IMR-90 (cell line): ENCODE results near the gene INPPL1. TPM values are rescaled to one million over a fixed set of nuclear protein-coding genes. Genes with fewer than 3 reads are reported as not detected.
A peak's percentile ranks its signal among the peaks of the same experiment; 100 is the strongest.

Experiments
- ATAC-seq: fragments of 200-7000 bp; cut with Tn5 transposase; 2 replicates; pipeline ENCODE4 v1.9.1; 2020; ENCODE audit warnings: low read depth, mild to moderate bottlenecking, moderate library complexity
- BruUV-seq: library from RNA; stranded (reverse); fragments of 400-500 nt; replicated peaks from 2 replicates; lab custom pipeline; 2021; lab: Mats Ljungman, UMichigan
- CTCF ChIA-PET: fragments of 300-600 bp; formaldehyde crosslinking; extraction: SDS; loops from one replicate; lab custom pipeline; 2021; ENCODE audit warnings: antibody characterized with exemption; lab: Yijun Ruan, JAX
- POLR2A ChIA-PET: fragments of 300-600 bp; sonication (Branson Sonifier 250); formaldehyde crosslinking; loops from one replicate; lab custom pipeline; 2022; ENCODE audit warnings: antibody characterized with exemption; ENCODE audit not compliant: unreplicated experiment; lab: Charles Lee
- DNase-seq: peaks from one replicate; pipeline ENCODE4 v3.0.0; 2013
- H2AFZ ChIP-seq: replicated peaks from 2 replicates; pipeline ENCODE3; 2013; ENCODE audit warnings: low read length, mild to moderate bottlenecking; ENCODE audit not compliant: poor library complexity
- H2AK5ac ChIP-seq: 2 replicates; pipeline ENCODE4 v1.6.1; 2013; ENCODE audit warnings: low read depth, low read length, inconsistent platforms
- H2AK9ac ChIP-seq: replicated peaks from 2 replicates; pipeline ENCODE3; 2013; ENCODE audit warnings: mild to moderate bottlenecking, low read depth, low read length, moderate library complexity; ENCODE audit not compliant: poor library complexity
- H2BK120ac ChIP-seq: 2 replicates; pipeline ENCODE4 v1.6.1; 2013; ENCODE audit warnings: low read depth, low read length, inconsistent platforms
- H2BK15ac ChIP-seq: 3 replicates; pipeline ENCODE4 v1.6.1; 2013; ENCODE audit warnings: low read depth, low read length, inconsistent platforms
- H2BK20ac ChIP-seq: 2 replicates; pipeline ENCODE4 v1.6.1; 2013; ENCODE audit warnings: low read depth, mild to moderate bottlenecking, inconsistent platforms, low read length, moderate library complexity
- H2BK5ac ChIP-seq: 2 replicates; pipeline ENCODE4 v1.6.1; 2013; ENCODE audit warnings: mild to moderate bottlenecking, low read depth, low read length, inconsistent platforms; ENCODE audit not compliant: poor library complexity, severe bottlenecking
- H3K14ac ChIP-seq: replicated peaks from 2 replicates; pipeline ENCODE4 v1.6.1; 2013; ENCODE audit warnings: low read depth, low read length, inconsistent platforms
- H3K18ac ChIP-seq: 2 replicates; pipeline ENCODE4 v1.6.1; 2013; ENCODE audit warnings: low read depth, low read length, control low read depth
- H3K23ac ChIP-seq: 2 replicates; pipeline ENCODE4 v1.6.1; 2013; ENCODE audit warnings: low read depth, low read length, inconsistent platforms
- H3K27ac ChIP-seq: 2 replicates; pipeline ENCODE4 v1.5.1; 2013; ENCODE audit warnings: mild to moderate bottlenecking, control low read depth, low read length; ENCODE audit not compliant: insufficient read depth
- H3K27me3 ChIP-seq: 2 replicates; pipeline ENCODE4 v1.6.1; 2013; ENCODE audit warnings: low read length; ENCODE audit not compliant: control insufficient read depth, insufficient read depth
- H3K36me3 ChIP-seq: 2 replicates; pipeline ENCODE4 v1.6.1; 2013; ENCODE audit warnings: low read length, mixed read lengths; ENCODE audit not compliant: control insufficient read depth, insufficient read depth
- H3K4ac ChIP-seq: 2 replicates; pipeline ENCODE4 v1.6.1; 2013; ENCODE audit warnings: low read depth, low read length, inconsistent platforms
- H3K4me1 ChIP-seq: 2 replicates; pipeline ENCODE4 v1.6.1; 2013; ENCODE audit warnings: low read length, mixed read lengths; ENCODE audit not compliant: control insufficient read depth, insufficient read depth
- H3K4me2 ChIP-seq: 2 replicates; pipeline ENCODE4 v1.6.1; 2013; ENCODE audit warnings: low read depth, mild to moderate bottlenecking, control low read depth, low read length, moderate library complexity
- H3K4me3 ChIP-seq: 2 replicates; pipeline ENCODE4 v1.5.1; 2013; ENCODE audit warnings: low read depth, mild to moderate bottlenecking, control low read depth, low read length, moderate library complexity; ENCODE audit not compliant: insufficient read depth
- H3K56ac ChIP-seq: 2 replicates; pipeline ENCODE4 v1.6.1; 2013; ENCODE audit warnings: low read length, inconsistent platforms; ENCODE audit not compliant: insufficient read depth; ENCODE audit errors: extremely low read depth
- H3K79me1 ChIP-seq, 2 experiments: 2 replicates each; pipeline ENCODE4 v1.6.1; 2013; ENCODE audit warnings: low read length in 2 of 2, inconsistent platforms in 1 of 2, low read depth in 1 of 2
- H3K9ac ChIP-seq: 2 replicates; pipeline ENCODE4 v1.6.1; 2013; ENCODE audit warnings: low read depth, low read length, control low read depth
- H3K9me1 ChIP-seq: 2 replicates; pipeline ENCODE4 v1.6.1; 2013; ENCODE audit warnings: low read length, inconsistent platforms; ENCODE audit not compliant: insufficient read depth
- H3K9me3 ChIP-seq: 2 replicates; pipeline ENCODE4 v1.6.1; 2013; ENCODE audit warnings: low read length; ENCODE audit not compliant: control insufficient read depth, insufficient read depth
- H4K20me1 ChIP-seq: 2 replicates; pipeline ENCODE4 v1.6.1; 2013; ENCODE audit warnings: low read length, inconsistent platforms; ENCODE audit not compliant: insufficient read depth
- H4K5ac ChIP-seq: 2 replicates; pipeline ENCODE4 v1.6.1; 2013; ENCODE audit warnings: mild to moderate bottlenecking, low read depth, low read length, control low read depth
- H4K8ac ChIP-seq, 2 experiments: 2 replicates each; pipeline ENCODE4 v1.6.1; 2013; ENCODE audit warnings: low read depth in 2 of 2, low read length in 2 of 2, control low read depth in 1 of 2, inconsistent platforms in 1 of 2
- H4K91ac ChIP-seq: 2 replicates; pipeline ENCODE4 v1.6.1; 2013; ENCODE audit warnings: low read depth, low read length, inconsistent platforms; ENCODE audit not compliant: insufficient read depth
- ELK1 ChIP-seq: fragments of 150-350 bp; IDR thresholded peaks from 2 replicates; pipeline ENCODE4 v1.6.1; 2016; ENCODE audit warnings: low read depth, mild to moderate bottlenecking, low read length, moderate library complexity, borderline replicate concordance
- FOS ChIP-seq: fragments of 150-350 bp; IDR thresholded peaks from 2 replicates; pipeline ENCODE4 v1.6.1; 2016; ENCODE audit warnings: low read depth, low read length
- MXI1 ChIP-seq: IDR thresholded peaks from 2 replicates; pipeline ENCODE4 v1.6.1; 2012; ENCODE audit warnings: low read depth, mild to moderate bottlenecking, low read length, moderate library complexity, borderline replicate concordance
- SMC3 ChIP-seq: fragments of 150-350 bp; IDR thresholded peaks from 2 replicates; pipeline ENCODE4 v1.6.1; 2016; ENCODE audit warnings: low read depth, mild to moderate bottlenecking, antibody characterized with exemption, low read length, moderate library complexity
- USF2 ChIP-seq: fragments of 150-350 bp; IDR thresholded peaks from 2 replicates; pipeline ENCODE4 v1.6.1; 2017; ENCODE audit warnings: mild to moderate bottlenecking, antibody characterized with exemption, low read length, low read depth
- WGBS, 2 experiments: methylation state at CpG; one replicate each; pipeline versions ENCODE4 v1.1.5 to v1.1.7; 2013; ENCODE audit warnings: missing lambda C conversion rate in 2 of 2; ENCODE audit not compliant: insufficient read length in 1 of 2; ENCODE audit errors: extremely low coverage in 2 of 2; 5-methylcytosine and 5-hydroxymethylcytosine counted together
- dilution Hi-C: fragments of 300-500 bp; cut with HindIII; formaldehyde crosslinking; loops from one replicate; pipeline ENCODE4 v1.14.3; 2018; ENCODE audit warnings: low sequenced_read_pairs; ENCODE audit not compliant: unreplicated experiment
- in situ Hi-C: fragments of 300-500 bp; cut with MboI; formaldehyde crosslinking; loops from 3 replicates; pipeline ENCODE4 v1.14.3; 2019; ENCODE audit warnings: low sequenced_read_pairs, inconsistent platforms, mixed read lengths
- intact Hi-C: fragments of 100-400 bp; cut with micrococcal nuclease; formaldehyde crosslinking; loops from 2 replicates; pipeline ENCODE4 v1.10.0; 2022
- polyA plus RNA-seq, 3 experiments: library from polyadenylated mRNA; depleted of rRNA; stranded (reverse); fragments of >200 nt; gene quantifications; 2 replicates each; pipeline ENCODE4 v1.2.3, GENCODE V29; 2012; ENCODE audit warnings: low replicate concordance in 1 of 3
- total RNA-seq: library from RNA; depleted of rRNA; stranded (reverse); fragments of >200 nt; gene quantifications from 2 replicates; pipeline ENCODE4 v1.2.3, GENCODE V29; 2012

INPPL1 gene
- total and polyA plus RNA-seq, 2 of the 4 experiments (the other 2 are of a cell fraction): 27.4 to 105 TPM

- no peaks in the 10 kb centered on the region for H3K27me3 ChIP-seq
- intact Hi-C loops: no loop called here
- H2BK15ac ChIP-seq: no peak overlapping the region
- peak overlapping the region; percentile 93 for H2AK5ac ChIP-seq
- 0% methylated on average over 8 of the region's 11 CpGs; no CpG with 5 or more reads in 1 of the 2 experiments for WGBS, 2 experiments
- no peak overlapping the region; the same call in 1 of the 2 replicates for H3K18ac ChIP-seq
- H3K79me1 ChIP-seq: peaks cover 23 to 61% of the 10 kb centered on the region in 2 experiments; a peak in 3 of 4 replicates
- H4K8ac ChIP-seq: peak overlapping the region; percentile 4; a peak in 2 of 4 replicates
- peak overlapping the region; percentile 74 for H3K4ac ChIP-seq
- CTCF ChIA-PET: interaction anchor here (0.8 to 1.5 kb wide), 2 partner anchors 43 to 205 kb away, joined by 3 to 4 read pairs; no protein-coding TSS in a partner anchor
- H3K4me2 ChIP-seq: peak overlapping the region; percentile 99
- peak overlapping the region; percentile 31 for H2AK9ac ChIP-seq
- H3K14ac ChIP-seq: peak overlapping the region; percentile 66
- H3K9me1 ChIP-seq: peaks cover 7% of the 10 kb centered on the region; the same call in 1 of the 2 replicates
- H3K9ac ChIP-seq: peak overlapping the region; percentile 98
- ATAC-seq (peak; percentile 1; the same call in 1 of the 2 replicates), DNase-seq (no peak)
- BruUV-seq: TSS peak; percentile 16
- peaks cover 52% of the 10 kb centered on the region for H4K20me1 ChIP-seq
- peaks cover 6% of the 10 kb centered on the region; the same call in 1 of the 2 replicates for H3K4me1 ChIP-seq
- H4K5ac ChIP-seq: no peak overlapping the region; the same call in 1 of the 2 replicates
- in situ Hi-C loops: no loop called here
- H3K56ac ChIP-seq: peak overlapping the region; percentile 46; the same call in 1 of the 2 replicates
- H3K36me3 ChIP-seq: peaks cover 36% of the 10 kb centered on the region
- no peak overlapping the region for H2BK120ac ChIP-seq
- no peaks in the 10 kb centered on the region for H3K9me3 ChIP-seq
- peak overlapping the region; percentile 42 for H3K23ac ChIP-seq
- peak overlapping the region; percentile 91 for H2AFZ ChIP-seq
- peak overlapping the region; percentile 98 for H3K4me3 ChIP-seq
- H2BK20ac ChIP-seq: no peak overlapping the region
- dilution Hi-C loops: no loop called here
- POLR2A ChIA-PET: interaction anchor here (1.1 kb wide), 1 partner anchor 9 kb away, joined by 3 read pairs; no protein-coding TSS in a partner anchor
- H2BK5ac ChIP-seq: peak overlapping the region; percentile 18
- H4K91ac ChIP-seq: peak overlapping the region; percentile 48
- TF ChIP-seq SMC3: no peak
- TF ChIP-seq ELK1: no peak
- no peak for TF ChIP-seq MXI1
- no peak for TF ChIP-seq FOS
- TF ChIP-seq USF2: no peak
- peak overlapping the region; percentile 96 for H3K27ac ChIP-seq
Observed at GRCh38 chr11:72225411-72225951, 914 bp downstream of the INPPL1 start.
